Measurements from ENCODE around the gene NUP205. TPM values are rescaled to one million over a fixed set of nuclear protein-coding genes. Genes with fewer than 3 reads are reported as not detected.

NUP205 gene
- total RNA-seq, 1 experiment from 2014 or later: 171 TPM

DNA sequence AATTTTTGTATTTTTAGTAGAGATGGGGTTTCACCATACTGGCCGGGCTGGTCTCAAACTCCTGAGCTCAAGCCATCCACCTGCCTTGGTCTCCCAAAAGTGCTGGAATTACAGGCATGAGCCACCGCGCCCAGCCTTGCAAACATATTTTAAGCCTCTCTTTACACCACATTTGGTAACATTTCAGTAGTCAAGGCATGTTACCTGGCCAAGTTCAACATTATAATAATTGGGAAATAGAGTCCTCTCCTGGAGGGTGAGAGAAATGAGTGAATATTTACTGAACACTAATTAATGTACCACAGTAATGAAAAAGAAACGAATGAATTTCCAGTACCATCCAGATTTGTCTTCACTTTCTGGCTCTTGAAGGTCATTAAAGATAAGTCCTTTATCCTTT lies 37.8 kb upstream of the NUP205 start:
- DNase-seq (ENCODE audit: low spot score) (no peak), ATAC-seq (no peak)
- Mint-ChIP-seq H3K36me3 (no peaks in the 10 kb centered on the region), H3K9me3 (no peaks in the 10 kb centered on the region), H3K4me1 (peaks cover 4% of the 10 kb centered on the region; the same call in 1 of the 2 replicates), H3K4me3 (no peak overlapping the region), H3K27ac (no peak overlapping the region), H3K27me3 (ENCODE audit: low read depth) (no peaks in the 10 kb centered on the region)
- TF ChIP-seq, protein P1, sequence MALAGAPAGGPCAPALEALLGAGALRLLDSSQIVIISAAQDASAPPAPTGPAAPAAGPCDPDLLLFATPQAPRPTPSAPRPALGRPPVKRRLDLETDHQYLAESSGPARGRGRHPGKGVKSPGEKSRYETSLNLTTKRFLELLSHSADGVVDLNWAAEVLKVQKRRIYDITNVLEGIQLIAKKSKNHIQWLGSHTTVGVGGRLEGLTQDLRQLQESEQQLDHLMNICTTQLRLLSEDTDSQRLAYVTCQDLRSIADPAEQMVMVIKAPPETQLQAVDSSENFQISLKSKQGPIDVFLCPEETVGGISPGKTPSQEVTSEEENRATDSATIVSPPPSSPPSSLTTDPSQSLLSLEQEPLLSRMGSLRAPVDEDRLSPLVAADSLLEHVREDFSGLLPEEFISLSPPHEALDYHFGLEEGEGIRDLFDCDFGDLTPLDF (CRISPR knock-in tag; IDR thresholded peaks at IDR 0.05): no peak
- CTCF ChIA-PET: interaction anchor here (0.9 to 1.4 kb wide), 3 partner anchors 133 to 246 kb away, joined by 4 to 5 read pairs (median 4); no protein-coding TSS in a partner anchor
- POLR2A ChIA-PET: no interaction called here

DNA sequence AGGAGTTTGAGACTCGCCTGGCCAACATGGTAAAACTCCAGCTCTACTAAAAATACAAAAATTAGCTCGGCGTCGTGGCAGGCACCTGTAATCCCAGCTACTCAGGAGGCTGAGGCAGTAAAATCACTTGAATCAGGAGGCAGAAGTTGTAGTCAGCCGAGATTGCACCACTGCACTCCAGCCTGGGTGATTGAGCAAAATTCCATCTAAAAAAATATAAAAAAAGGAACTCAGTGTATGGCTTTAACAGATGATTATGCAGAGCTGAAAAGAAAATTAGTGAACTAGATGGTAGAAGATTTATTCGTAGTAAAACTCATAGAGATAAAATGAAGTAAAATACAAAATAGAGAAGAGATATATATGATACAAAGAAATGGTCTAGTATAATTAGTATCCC lies 35.2 kb upstream of the NUP205 start:
- CTCF ChIA-PET: interaction anchor here (0.8 to 2.1 kb wide), 4 partner anchors 12 to 248 kb away, joined by 3 to 5 read pairs (median 3); no protein-coding TSS in a partner anchor
- Mint-ChIP-seq H3K27ac (no peak overlapping the region), H3K4me3 (no peak overlapping the region)

More for the DNA sequence above, 35.2 kb upstream of the NUP205 start:
- no peaks in the 10 kb centered on the region; the same call in 1 of the 2 replicates for H3K27me3 Mint-ChIP-seq (ENCODE audit: low read depth)
- no peaks in the 10 kb centered on the region for H3K9me3 Mint-ChIP-seq
- H3K36me3 Mint-ChIP-seq: no peaks in the 10 kb centered on the region
- DNase-seq (ENCODE audit: low spot score) (no peak), ATAC-seq (no peak)
- POLR2A ChIA-PET: no interaction called here
- TF ChIP-seq ZBTB21 (CRISPR knock-in tag; IDR thresholded peaks at IDR 0.05; ENCODE audit: borderline replicate concordance) (no peak), JUN (CRISPR knock-in tag; IDR thresholded peaks at IDR 0.05) (no peak), FOXP1 (CRISPR knock-in tag; IDR thresholded peaks at IDR 0.05; ENCODE audit: borderline replicate concordance) (no peak), ESRRA (CRISPR knock-in tag; IDR thresholded peaks at IDR 0.05; ENCODE audit: borderline replicate concordance) (no peak), EMX1 (CRISPR knock-in tag; IDR thresholded peaks at IDR 0.05) (no peak), CREB1 (CRISPR knock-in tag; IDR thresholded peaks at IDR 0.05) (no peak), ZNF317 (CRISPR knock-in tag; IDR thresholded peaks at IDR 0.05; ENCODE audit: borderline replicate concordance, low read depth) (no peak), GABPB1 (CRISPR knock-in tag; IDR thresholded peaks at IDR 0.05) (no peak), NR3C1 (CRISPR knock-in tag; conservative IDR thresholded peaks at IDR 0.05; ENCODE audit: low read depth) (no peak), GTF2I (CRISPR knock-in tag; conservative IDR thresholded peaks at IDR 0.05) (no peak), FOXK1 (CRISPR knock-in tag; IDR thresholded peaks at IDR 0.05) (no peak), KAT7 (CRISPR knock-in tag; IDR thresholded peaks at IDR 0.05; ENCODE audit: borderline replicate concordance) (no peak), MXD4 (CRISPR knock-in tag; IDR thresholded peaks at IDR 0.05; ENCODE audit: borderline replicate concordance) (no peak)
- TF ChIP-seq, protein P2, sequence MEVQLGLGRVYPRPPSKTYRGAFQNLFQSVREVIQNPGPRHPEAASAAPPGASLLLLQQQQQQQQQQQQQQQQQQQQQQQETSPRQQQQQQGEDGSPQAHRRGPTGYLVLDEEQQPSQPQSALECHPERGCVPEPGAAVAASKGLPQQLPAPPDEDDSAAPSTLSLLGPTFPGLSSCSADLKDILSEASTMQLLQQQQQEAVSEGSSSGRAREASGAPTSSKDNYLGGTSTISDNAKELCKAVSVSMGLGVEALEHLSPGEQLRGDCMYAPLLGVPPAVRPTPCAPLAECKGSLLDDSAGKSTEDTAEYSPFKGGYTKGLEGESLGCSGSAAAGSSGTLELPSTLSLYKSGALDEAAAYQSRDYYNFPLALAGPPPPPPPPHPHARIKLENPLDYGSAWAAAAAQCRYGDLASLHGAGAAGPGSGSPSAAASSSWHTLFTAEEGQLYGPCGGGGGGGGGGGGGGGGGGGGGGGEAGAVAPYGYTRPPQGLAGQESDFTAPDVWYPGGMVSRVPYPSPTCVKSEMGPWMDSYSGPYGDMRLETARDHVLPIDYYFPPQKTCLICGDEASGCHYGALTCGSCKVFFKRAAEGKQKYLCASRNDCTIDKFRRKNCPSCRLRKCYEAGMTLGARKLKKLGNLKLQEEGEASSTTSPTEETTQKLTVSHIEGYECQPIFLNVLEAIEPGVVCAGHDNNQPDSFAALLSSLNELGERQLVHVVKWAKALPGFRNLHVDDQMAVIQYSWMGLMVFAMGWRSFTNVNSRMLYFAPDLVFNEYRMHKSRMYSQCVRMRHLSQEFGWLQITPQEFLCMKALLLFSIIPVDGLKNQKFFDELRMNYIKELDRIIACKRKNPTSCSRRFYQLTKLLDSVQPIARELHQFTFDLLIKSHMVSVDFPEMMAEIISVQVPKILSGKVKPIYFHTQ (CRISPR knock-in tag; IDR thresholded peaks at IDR 0.05): no peak
- TF ChIP-seq, protein P3, sequence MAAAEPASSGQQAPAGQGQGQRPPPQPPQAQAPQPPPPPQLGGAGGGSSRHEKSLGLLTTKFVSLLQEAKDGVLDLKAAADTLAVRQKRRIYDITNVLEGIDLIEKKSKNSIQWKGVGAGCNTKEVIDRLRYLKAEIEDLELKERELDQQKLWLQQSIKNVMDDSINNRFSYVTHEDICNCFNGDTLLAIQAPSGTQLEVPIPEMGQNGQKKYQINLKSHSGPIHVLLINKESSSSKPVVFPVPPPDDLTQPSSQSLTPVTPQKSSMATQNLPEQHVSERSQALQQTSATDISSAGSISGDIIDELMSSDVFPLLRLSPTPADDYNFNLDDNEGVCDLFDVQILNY (CRISPR knock-in tag; IDR thresholded peaks at IDR 0.05): no peak
- TF ChIP-seq, protein P4, sequence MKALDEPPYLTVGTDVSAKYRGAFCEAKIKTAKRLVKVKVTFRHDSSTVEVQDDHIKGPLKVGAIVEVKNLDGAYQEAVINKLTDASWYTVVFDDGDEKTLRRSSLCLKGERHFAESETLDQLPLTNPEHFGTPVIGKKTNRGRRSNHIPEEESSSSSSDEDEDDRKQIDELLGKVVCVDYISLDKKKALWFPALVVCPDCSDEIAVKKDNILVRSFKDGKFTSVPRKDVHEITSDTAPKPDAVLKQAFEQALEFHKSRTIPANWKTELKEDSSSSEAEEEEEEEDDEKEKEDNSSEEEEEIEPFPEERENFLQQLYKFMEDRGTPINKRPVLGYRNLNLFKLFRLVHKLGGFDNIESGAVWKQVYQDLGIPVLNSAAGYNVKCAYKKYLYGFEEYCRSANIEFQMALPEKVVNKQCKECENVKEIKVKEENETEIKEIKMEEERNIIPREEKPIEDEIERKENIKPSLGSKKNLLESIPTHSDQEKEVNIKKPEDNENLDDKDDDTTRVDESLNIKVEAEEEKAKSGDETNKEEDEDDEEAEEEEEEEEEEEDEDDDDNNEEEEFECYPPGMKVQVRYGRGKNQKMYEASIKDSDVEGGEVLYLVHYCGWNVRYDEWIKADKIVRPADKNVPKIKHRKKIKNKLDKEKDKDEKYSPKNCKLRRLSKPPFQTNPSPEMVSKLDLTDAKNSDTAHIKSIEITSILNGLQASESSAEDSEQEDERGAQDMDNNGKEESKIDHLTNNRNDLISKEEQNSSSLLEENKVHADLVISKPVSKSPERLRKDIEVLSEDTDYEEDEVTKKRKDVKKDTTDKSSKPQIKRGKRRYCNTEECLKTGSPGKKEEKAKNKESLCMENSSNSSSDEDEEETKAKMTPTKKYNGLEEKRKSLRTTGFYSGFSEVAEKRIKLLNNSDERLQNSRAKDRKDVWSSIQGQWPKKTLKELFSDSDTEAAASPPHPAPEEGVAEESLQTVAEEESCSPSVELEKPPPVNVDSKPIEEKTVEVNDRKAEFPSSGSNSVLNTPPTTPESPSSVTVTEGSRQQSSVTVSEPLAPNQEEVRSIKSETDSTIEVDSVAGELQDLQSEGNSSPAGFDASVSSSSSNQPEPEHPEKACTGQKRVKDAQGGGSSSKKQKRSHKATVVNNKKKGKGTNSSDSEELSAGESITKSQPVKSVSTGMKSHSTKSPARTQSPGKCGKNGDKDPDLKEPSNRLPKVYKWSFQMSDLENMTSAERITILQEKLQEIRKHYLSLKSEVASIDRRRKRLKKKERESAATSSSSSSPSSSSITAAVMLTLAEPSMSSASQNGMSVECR (CRISPR knock-in tag; IDR thresholded peaks at IDR 0.05; ENCODE audit: borderline replicate concordance): no peak
- TF ChIP-seq, protein P5, sequence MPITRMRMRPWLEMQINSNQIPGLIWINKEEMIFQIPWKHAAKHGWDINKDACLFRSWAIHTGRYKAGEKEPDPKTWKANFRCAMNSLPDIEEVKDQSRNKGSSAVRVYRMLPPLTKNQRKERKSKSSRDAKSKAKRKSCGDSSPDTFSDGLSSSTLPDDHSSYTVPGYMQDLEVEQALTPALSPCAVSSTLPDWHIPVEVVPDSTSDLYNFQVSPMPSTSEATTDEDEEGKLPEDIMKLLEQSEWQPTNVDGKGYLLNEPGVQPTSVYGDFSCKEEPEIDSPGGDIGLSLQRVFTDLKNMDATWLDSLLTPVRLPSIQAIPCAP (CRISPR knock-in tag; IDR thresholded peaks at IDR 0.05): no peak
- TF ChIP-seq, protein P6, sequence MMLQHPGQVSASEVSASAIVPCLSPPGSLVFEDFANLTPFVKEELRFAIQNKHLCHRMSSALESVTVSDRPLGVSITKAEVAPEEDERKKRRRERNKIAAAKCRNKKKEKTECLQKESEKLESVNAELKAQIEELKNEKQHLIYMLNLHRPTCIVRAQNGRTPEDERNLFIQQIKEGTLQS (CRISPR knock-in tag; conservative IDR thresholded peaks at IDR 0.05): no peak
- H3K4me1 Mint-ChIP-seq: peaks cover 4% of the 10 kb centered on the region; the same call in 1 of the 2 replicates

Measured in WTC11 (cell line).